SK-N-SH (cell line): ENCODE results near the gene SLC49A3. TPM values are rescaled to one million over a fixed set of nuclear protein-coding genes. Genes with fewer than 3 reads are reported as not detected.

Experiments used
- CTCF ChIP-seq: fragments of 200-600 bp; sonication (generic); IDR thresholded peaks from 2 replicates; pipeline ENCODE4 v1.6.1; 2017; ENCODE audit warnings: antibody characterized with exemption, mild to moderate bottlenecking, moderate library complexity
- EZH2phosphoT487 ChIP-seq: fragments of 200-600 bp; sonication (generic); IDR thresholded peaks from 2 replicates; pipeline ENCODE4 v1.6.1; 2017; ENCODE audit warnings: low read depth, mixed run types, mild to moderate bottlenecking, antibody characterized with exemption, moderate library complexity, borderline replicate concordance
- FOXM1 ChIP-seq: IDR thresholded peaks from 2 replicates; pipeline ENCODE4 v1.4.0; 2012; ENCODE audit warnings: low read depth, mild to moderate bottlenecking
- GABPA ChIP-seq: IDR thresholded peaks from 2 replicates; pipeline ENCODE4 v1.4.0; 2012; ENCODE audit warnings: low read depth, mild to moderate bottlenecking
- MAX ChIP-seq: IDR thresholded peaks from 2 replicates; pipeline ENCODE4 v1.4.0; 2012; ENCODE audit warnings: low read depth
- MXI1 ChIP-seq: IDR thresholded peaks from 2 replicates; pipeline ENCODE4 v1.6.1; 2012; ENCODE audit warnings: mild to moderate bottlenecking, low read depth, low read length, improper control_type of control experiment
- NFIC ChIP-seq: IDR thresholded peaks from 2 replicates; pipeline ENCODE4 v1.4.0; 2012; ENCODE audit warnings: borderline replicate concordance
- NRF1 ChIP-seq: IDR thresholded peaks from 2 replicates; pipeline ENCODE4 v1.6.1; 2012; ENCODE audit warnings: low read depth, mild to moderate bottlenecking, low read length
- PBX3 ChIP-seq: IDR thresholded peaks from 2 replicates; pipeline ENCODE4; 2012
- RAD21 ChIP-seq: IDR thresholded peaks from 2 replicates; pipeline ENCODE4 v1.6.1; 2012; ENCODE audit warnings: mild to moderate bottlenecking, low read length
- REST ChIP-seq: IDR thresholded peaks from 2 replicates; pipeline ENCODE4 v1.6.1; 2012; ENCODE audit warnings: mild to moderate bottlenecking, low read depth, low read length, moderate library complexity
- RFX5 ChIP-seq: IDR thresholded peaks from 2 replicates; pipeline ENCODE4 v1.6.1; 2012; ENCODE audit warnings: mild to moderate bottlenecking, improper control_type of control experiment, low read length
- TAF1 ChIP-seq: IDR thresholded peaks from 2 replicates; pipeline ENCODE4 v1.6.1; 2012; ENCODE audit warnings: low read depth, mild to moderate bottlenecking, low read length, moderate library complexity, borderline replicate concordance
- TCF12 ChIP-seq: IDR thresholded peaks from 2 replicates; pipeline ENCODE4 v1.4.0; 2012
- USF1 ChIP-seq: IDR thresholded peaks from 2 replicates; pipeline ENCODE4 v1.4.0; 2012; ENCODE audit warnings: low read depth, borderline replicate concordance
- USF2 ChIP-seq: fragments of 150-350 bp; IDR thresholded peaks from 2 replicates; pipeline ENCODE4 v1.6.1; 2017; ENCODE audit warnings: antibody characterized with exemption, low read length, low read depth, borderline replicate concordance
- ZBTB33 ChIP-seq: IDR thresholded peaks from 2 replicates; pipeline ENCODE4 v1.4.0; 2012; ENCODE audit warnings: low read depth, borderline replicate concordance
- polyA plus RNA-seq, 3 experiments: library from polyadenylated mRNA; depleted of rRNA; stranded (reverse); fragments of >200 nt; gene quantifications; 2 replicates each; pipeline ENCODE4 v1.2.3, GENCODE V29; 2012

The SLC49A3 gene
- polyA plus RNA-seq, 1 of the 3 experiments (the other 2 are of a cell fraction), result 0.05 TPM

GRCh38 chr4:705278-706082 lies 16.5 kb upstream of the SLC49A3 start, which contains the start of gene PCGF3 (continued):
- TF ChIP-seq ZBTB33, result no peak
- no peak for TF ChIP-seq GABPA
- peak; percentile 79 for TF ChIP-seq PBX3
- peak; percentile 32; the same call in 1 of the 2 replicates for TF ChIP-seq MAX
- no peak for TF ChIP-seq EZH2phosphoT487
- TF ChIP-seq USF1, result no peak
- TF ChIP-seq NRF1, result peak; percentile 77
- no peak for TF ChIP-seq RFX5
- TF ChIP-seq USF2, result no peak
- TF ChIP-seq CTCF, result no peak
- TF ChIP-seq REST, result 0 out of 2 replicates have a peak, but pooled peaks have one; percentile 41
- TF ChIP-seq MXI1, result peak; percentile 22
- no peak for TF ChIP-seq TCF12
- TF ChIP-seq TAF1, result peak; percentile 43; the same call in 1 of the 2 replicates
- TF ChIP-seq FOXM1, result no peak
- TF ChIP-seq NFIC, result no peak
- no peak for TF ChIP-seq RAD21
